ENCODE measurements around the gene ZNF536.
"Not testable (repeated sequence)": the region's sequence is repeated elsewhere in the genome, so short reads cannot be mapped to it uniquely, and the experiment has no call there.

ZNF536 gene

DNA sequence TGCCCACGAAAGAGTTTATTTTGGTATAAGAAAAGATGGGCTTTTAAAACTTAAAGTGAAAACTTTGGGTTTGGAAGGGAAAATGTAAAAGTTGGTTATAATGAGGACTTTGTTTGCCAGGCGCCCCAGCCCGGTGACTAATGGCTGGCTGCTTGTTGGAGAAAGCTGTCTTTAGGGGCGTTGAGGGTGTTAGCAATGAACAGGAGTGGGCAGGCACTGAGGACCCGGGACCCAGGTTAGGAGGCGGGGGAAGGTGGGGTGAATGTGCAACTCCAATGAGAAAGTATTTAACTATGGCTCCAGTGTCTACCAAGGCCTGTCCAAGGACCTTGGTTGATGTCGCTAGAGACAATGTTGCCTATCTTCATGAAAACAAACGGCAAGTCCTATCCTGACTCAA lies 118.6 kb downstream of the ZNF536 start:
- DNase-seq = no peak

DNA sequence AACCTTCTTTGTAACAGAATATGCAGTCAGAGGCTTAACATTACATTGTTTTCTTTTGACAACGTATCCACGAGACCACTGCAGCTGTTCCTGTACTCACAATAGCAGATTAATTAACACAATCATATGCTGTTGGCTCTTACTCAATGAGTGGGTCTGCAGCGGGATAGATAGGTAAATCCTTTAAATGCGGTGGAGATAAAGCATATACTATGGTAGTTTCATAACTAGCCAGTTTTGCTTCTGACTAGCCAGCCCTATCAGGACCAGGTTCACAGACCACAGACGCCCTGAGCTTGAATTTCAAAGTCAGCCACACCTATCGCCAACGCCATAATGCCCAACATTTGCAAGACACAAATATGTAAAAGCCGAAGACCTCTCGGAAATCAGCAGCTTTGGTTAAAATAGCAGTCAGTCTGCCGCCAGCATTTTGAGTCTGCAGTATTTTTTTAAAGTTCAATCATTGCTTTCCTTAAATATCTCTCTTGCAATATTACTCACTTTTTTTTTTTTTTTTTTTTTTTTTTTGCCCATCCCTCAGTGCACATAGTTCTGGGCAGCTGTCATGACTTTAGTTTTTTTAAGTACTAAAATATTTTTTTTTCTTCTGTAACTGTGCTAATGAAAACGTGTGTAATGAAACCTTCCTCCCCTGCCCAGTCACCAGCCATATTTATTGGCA lies 120.5 kb downstream of the ZNF536 start:
- DNase-seq = no peak

GRCh38 chr19:30497034-30497433 lies 124.8 kb downstream of the ZNF536 start:
- no peak for DNase-seq

- not testable (repeated sequence) for DNase-seq
These were observed 125.9 kb downstream of the ZNF536 start for GRCh38 chr19:30498085-30498484.

DNA sequence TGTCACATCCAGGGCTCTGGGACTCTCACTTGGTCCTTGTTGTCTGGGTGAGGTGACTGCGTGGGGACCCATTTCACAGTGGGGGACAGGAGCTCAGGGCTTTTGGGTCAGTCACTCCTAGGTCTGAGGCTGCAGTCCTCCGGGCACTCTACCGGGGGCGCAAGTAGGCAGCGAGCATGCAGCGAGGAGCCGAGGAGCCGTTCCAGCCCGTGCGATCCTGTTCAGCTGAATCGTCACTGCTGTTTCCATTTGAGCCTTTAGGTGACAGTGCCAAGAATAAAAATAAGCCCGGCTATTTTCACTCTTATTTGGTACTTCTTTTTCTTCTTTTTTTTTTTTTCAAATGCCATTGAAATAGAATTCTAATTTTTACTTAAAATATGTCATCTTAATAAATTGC lies 126.5 kb downstream of the ZNF536 start:
- no peak for DNase-seq

- DNase-seq = no peak
These were observed 132.1 kb downstream of the ZNF536 start for GRCh38 chr19:30504272-30504671.

DNA sequence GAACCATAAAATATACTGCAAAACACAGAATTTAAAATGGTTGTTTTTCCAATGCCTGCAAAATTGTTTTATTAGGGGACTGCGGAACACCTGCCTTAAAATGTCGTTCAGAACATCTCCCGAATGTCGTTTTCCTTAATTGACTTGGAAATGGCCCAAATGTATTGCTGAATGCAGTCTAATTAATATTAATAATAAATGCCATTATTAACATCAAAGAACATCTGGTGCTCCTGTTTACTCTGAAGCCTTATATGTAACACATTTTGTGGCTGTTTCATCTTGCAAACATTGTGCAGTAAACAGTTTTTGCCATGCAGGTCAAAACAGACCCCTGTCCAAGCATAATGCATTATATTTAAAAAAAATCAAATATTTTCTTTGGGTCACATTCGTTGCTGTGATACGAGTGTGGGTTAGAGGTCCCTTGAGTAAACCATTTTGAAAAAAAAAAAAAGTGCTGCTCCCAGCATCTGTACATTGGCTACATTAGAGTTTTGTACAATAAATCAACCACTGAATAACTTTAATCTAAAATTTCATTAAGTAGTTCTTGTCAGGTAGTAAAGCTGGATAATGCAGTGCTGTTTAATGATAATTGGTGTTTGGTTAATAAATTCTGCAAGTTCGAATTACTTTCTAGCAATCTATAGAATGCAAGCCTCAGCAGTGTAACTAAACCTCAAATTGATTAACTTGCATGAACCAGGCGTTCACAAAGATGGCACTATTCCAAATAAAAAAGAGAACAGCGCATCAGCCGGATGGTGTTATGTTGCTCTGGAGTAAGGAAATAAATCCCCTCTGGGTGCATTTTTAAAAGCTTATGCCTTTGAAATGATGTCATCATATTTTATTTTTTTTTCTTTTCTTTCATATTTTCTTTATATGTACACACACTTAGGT lies 140.2 kb downstream of the ZNF536 start:
- no peak for DNase-seq

DNA sequence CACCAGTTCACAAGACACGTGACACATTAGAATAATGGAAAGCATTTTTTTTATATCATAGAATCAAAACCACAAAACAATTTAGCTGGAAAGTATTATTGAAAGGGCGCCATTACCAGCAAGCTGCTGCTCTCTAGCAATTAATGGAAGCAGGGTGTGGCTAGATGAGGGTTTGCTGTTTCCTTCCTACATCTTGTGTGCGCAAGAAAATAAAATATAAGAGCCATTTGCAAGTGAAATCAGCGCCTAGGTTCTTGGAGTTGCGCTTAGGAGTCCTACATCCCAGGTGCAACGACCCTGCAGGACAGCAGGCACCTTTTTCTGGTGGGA lies 140.9 kb downstream of the ZNF536 start:
- no peak for DNase-seq

DNA sequence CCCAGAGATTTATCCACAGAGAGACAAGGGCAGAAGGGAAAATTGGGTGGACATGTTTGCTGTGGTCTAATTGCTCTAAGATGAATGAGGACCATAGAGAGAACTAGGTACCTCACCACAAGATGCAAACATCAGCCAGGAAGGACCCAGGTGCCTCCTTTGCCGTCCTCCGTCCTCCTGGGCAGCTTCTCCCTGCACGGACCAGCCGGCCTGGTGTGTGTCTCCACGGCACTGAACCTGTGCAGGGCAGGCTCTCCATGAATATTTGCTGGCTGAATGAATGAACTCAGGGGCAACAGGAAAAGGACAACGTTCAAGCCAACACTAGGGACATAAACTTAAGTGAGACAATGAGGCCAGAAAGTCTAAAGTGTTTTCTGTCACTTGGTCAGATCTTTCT lies 143.9 kb downstream of the ZNF536 start:
- DNase-seq = no peak

GRCh38 chr19:30516531-30516930 lies 144.3 kb downstream of the ZNF536 start:
- DNase-seq = no peak

GRCh38 chr19:30518965-30519606 lies 146.9 kb downstream of the ZNF536 start:
- DNase-seq = no peak

DNA sequence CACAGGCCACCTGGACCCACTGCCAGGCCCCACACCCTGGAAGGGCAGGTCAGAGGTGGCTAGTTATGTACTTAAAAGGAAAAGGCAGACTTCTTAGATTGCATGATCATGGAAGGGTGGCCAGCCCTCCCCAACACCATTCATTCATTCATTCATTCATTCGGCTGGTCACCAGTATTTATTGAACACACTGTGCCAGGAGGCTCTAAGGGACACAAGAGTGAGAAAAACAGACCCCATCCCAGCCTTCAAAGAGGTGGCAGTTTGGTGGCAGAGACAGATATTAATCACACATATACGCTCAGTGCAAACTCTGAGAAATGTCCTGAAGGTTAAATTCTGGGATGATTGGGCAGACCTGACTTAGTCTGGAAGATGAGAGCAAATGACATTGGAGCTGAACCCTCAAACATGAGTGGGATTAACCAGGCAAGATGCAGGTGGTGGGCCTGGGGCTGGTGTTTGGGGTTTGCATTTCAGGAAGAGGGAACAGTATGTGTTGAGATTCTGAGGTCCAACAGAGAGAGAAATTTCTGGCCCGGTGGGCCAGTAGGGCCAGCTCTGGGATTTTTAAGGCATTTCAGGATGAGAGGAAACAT lies 147.5 kb downstream of the ZNF536 start:
- DNase-seq = no peak

DNA sequence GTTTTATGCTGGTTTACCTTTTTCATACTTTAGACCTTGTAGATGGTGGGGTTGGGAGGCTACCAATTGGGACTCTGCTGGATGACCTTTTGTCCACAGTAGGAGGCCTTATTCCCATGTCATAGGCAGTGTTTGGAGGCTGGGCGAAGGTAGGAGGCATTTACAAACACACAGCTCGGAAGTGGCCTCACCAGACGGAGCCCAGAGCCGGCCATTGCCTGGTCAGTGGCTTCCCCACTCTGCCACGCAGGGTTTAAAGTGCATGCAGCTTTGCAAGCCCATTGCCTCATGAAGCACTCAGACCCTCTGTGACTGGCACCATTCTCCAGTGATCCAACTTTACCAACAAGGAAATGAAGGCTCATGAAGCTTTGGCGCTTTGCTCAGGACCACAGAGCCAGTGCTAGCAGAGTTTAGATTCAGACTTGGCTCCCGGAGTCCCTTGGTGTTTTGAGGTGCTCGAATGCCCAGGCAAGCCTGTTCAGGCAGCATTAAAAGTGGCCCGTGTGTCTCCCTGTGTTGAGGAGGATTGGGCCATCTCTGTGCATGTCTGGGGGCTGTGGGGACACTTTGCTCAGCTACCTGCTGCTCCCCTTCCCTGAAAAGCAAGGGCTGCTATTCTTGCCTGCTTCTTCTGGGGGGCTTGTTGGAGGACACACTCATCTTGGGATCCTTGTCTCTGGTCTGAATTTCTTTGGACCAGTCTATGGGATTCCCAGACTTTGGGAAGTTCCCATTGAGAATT lies 148.7 kb downstream of the ZNF536 start:
- DNase-seq = no peak

- no peak for DNase-seq
These were observed 149.8 kb downstream of the ZNF536 start for GRCh38 chr19:30521937-30522336.

GRCh38 chr19:30522341-30522740 lies 150.2 kb downstream of the ZNF536 start:
- DNase-seq = no peak

DNA sequence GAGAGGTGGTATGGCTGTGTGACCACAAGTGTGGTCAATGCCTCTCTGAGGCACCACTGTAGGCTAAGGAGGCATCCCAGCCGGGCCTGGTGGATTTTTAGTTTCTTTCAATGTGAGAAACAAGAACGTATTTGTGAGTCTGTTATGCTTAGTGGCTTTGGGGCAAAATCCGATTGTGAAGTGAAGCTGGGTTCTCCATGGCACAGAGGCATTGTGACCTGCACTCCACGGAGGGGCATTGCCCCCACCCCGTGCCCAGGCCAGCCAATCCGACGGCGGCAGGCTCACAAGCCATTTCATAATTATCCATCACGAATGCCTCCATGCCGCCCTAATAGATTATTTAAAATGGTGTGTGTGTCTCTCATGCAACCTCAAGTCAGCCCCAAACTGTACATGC lies 151.6 kb downstream of the ZNF536 start:
- DNase-seq = no peak

DNA sequence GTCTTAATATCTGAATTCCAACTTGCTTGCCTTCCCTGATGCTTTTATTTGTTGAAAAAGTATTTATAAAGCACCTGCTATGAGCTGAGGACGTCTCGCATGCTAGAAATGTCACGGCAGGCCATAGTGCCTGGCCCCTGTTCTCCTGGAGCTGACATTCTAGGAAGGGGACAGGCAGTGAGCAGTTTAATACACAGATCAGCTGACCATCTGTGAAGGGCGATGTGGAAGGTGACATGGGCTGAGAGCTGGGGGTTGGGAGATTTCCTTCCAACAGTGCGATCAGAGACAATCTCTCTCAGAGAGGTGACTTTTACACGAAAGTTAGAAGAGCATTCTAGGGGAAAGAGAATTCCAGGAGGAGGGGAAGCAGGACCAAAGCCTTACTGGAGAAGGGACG lies 153.2 kb downstream of the ZNF536 start:
- no peak for DNase-seq

DNA sequence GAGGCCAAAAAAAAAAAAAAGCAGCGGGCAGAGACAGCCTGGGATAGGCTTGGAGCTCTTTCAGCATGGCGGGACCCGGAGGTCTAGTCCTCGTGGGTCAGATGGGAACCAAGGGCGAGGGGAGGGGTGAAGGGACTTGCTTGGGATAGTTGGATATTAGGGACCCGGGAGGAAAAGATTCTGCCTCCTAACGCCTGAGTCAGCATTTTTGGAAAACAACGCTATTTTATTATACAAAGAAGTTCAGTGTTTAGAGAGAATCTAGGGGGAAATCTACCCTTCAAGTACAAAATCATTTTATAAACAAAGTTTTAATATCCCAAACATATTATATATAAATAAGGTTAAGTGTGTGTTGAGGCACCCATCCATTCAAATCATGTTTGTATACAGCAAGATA lies 156.7 kb downstream of the ZNF536 start:
- no peak for DNase-seq

DNA sequence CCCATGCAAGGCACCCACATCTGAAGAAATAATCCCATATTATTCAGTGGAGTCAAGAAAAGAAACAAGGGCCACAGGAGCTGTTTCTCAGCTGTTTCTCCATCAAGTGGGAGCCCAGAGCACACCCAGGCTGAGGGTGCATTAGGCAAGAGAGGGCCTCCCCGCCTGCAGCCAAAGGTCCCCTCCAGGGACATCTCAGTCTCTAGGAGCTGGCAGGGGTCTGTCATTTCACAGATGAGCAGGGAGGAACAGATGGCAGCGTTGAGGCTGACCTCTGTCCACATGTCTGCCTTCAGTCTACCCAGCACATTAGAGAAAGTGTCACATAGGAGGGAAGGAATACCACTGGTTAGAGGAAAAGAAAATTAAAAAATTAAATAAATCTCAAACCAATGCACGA lies 157.7 kb downstream of the ZNF536 start:
- no peak for DNase-seq

DNA sequence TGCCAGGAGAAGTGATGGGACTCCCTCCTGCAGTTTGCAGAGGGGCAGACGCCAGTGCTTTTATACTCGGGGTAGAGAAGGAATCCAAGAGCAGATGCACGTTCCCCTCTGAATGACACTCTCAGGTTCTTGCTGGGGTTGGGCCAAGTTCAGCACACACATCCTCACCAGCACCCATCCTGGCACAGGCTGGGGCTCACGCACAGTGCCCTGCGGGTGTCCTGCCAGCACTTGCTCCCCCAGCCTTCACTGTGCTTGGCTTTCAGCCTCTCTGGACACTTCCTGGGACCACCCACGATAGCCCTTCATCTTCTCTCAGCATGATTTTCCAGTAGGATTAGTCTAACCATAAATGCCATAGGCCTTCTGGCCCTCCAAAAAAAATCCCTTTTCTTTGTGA lies 158.6 kb downstream of the ZNF536 start:
- DNase-seq = no peak

- DNase-seq = no peak
These were observed 162.8 kb downstream of the ZNF536 start for GRCh38 chr19:30535011-30535410.

GRCh38 chr19:30536975-30537374 lies 164.8 kb downstream of the ZNF536 start:
- no peak for DNase-seq

GRCh38 chr19:30539315-30539714 lies 167.1 kb downstream of the ZNF536 start:
- DNase-seq = no peak
